ENCODE measurements around the gene LILRB1. TPM values are rescaled to one million over a fixed set of nuclear protein-coding genes. Genes with fewer than 3 reads are reported as not detected.

LILRB1 gene
- total and polyA plus RNA-seq, 2 donors (not counting 3 experiments of a cell fraction or from before 2014, with no cell fraction given), result not detected

GRCh38 chr19:54606891-54607784 lies 23.1 kb upstream of the LILRB1 start:
- Histone ChIP-seq H3K27ac (ENCODE audit: insufficient read depth, low read depth, low read length) (no peak overlapping the region), H2AFZ (ENCODE audit: low read depth, low read length) (no peak overlapping the region), H3K9ac (replicated peaks; ENCODE audit: extremely low read depth, insufficient read depth, low read length) (no peak overlapping the region), H3K79me2 (ENCODE audit: control insufficient read depth, insufficient read depth, low read length) (no peaks in the 10 kb centered on the region), H3K4me2 (ENCODE audit: insufficient read depth, low read length) (no peak overlapping the region), H3K4me1 (ENCODE audit: control insufficient read depth, extremely low read depth, insufficient read depth, low read length) (no peaks in the 10 kb centered on the region), H3K9me1 (replicated peaks; ENCODE audit: control insufficient read depth, extremely low read depth, insufficient read depth, low read length) (no peaks in the 10 kb centered on the region), H3K9me3 (replicated peaks; ENCODE audit: control insufficient read depth, insufficient read depth, low read length) (no peaks in the 10 kb centered on the region), H3K4me3 (replicated peaks in 1 of 3; ENCODE audit: insufficient read depth in 1 of 3, low read depth in 1 of 3, low read length in 3 of 3) (no peak overlapping the region), H4K20me1 (replicated peaks; ENCODE audit: control insufficient read depth, extremely low read depth, insufficient read depth, low read length) (no peaks in the 10 kb centered on the region), H3K36me3 (ENCODE audit: control insufficient read depth in 2 of 2, extremely low read depth in 1 of 2, insufficient read depth in 2 of 2, low read length in 2 of 2) (no peaks in the 10 kb centered on the region), H3K27me3 (ENCODE audit: control insufficient read depth in 2 of 2, insufficient read depth in 2 of 2, low read length in 2 of 2) (no peaks in the 10 kb centered on the region)
- FAIRE-seq, result no peak
- POLR2A ChIA-PET, result no interaction called here
- dilution Hi-C loops (cut with MboI; ENCODE audit: extremely low pct_ligation_motif_present, low sequenced_read_pairs), result no loop called here
- CTCF ChIA-PET, result no interaction called here
- no peak for DNase-seq (ENCODE audit: low read depth, low spot score)
- BruUV-seq (replicated peaks), result no TSS peak
- TF ChIP-seq MYC (IDR thresholded peaks at IDR 0.05; ENCODE audit: low read depth, low read length) (no peak), EZH2 (IDR thresholded peaks at IDR 0.05; ENCODE audit: borderline replicate concordance, low read depth, low read length, severe bottlenecking) (no peak), JUN (IDR thresholded peaks at IDR 0.05; ENCODE audit: borderline replicate concordance, insufficient read depth, insufficient read length, low read depth) (no peak), MAX (IDR thresholded peaks at IDR 0.05; ENCODE audit: insufficient read depth, insufficient read length) (no peak), FOS (IDR thresholded peaks at IDR 0.05; ENCODE audit: borderline replicate concordance, insufficient read depth, low read length) (no peak), POLR2A (IDR thresholded peaks at IDR 0.05; ENCODE audit: low read depth, low read length) (no peak), POLR2AphosphoS5 (IDR thresholded peaks at IDR 0.05; ENCODE audit: insufficient read depth, low read depth, low read length) (no peak)
- intact Hi-C loops (cut with micrococcal nuclease), result no loop called here

- Histone ChIP-seq H3K9me3 (replicated peaks; ENCODE audit: control insufficient read depth, insufficient read depth, low read length) (no peaks in the 10 kb centered on the region), H3K27me3 (ENCODE audit: control insufficient read depth in 2 of 2, insufficient read depth in 2 of 2, low read length in 2 of 2) (no peaks in the 10 kb centered on the region), H3K4me2 (ENCODE audit: insufficient read depth, low read length) (no peak overlapping the region), H2AFZ (ENCODE audit: low read depth, low read length) (no peak overlapping the region), H3K27ac (ENCODE audit: insufficient read depth, low read depth, low read length) (no peak overlapping the region), H3K4me1 (ENCODE audit: control insufficient read depth, extremely low read depth, insufficient read depth, low read length) (no peaks in the 10 kb centered on the region), H3K36me3 (ENCODE audit: control insufficient read depth in 2 of 2, extremely low read depth in 1 of 2, insufficient read depth in 2 of 2, low read length in 2 of 2) (no peaks in the 10 kb centered on the region), H3K9me1 (replicated peaks; ENCODE audit: control insufficient read depth, extremely low read depth, insufficient read depth, low read length) (no peaks in the 10 kb centered on the region), H4K20me1 (replicated peaks; ENCODE audit: control insufficient read depth, extremely low read depth, insufficient read depth, low read length) (no peaks in the 10 kb centered on the region), H3K9ac (replicated peaks; ENCODE audit: extremely low read depth, insufficient read depth, low read length) (no peak overlapping the region), H3K79me2 (ENCODE audit: control insufficient read depth, insufficient read depth, low read length) (no peaks in the 10 kb centered on the region), H3K4me3 (replicated peaks in 1 of 3; ENCODE audit: insufficient read depth in 1 of 3, low read depth in 1 of 3, low read length in 3 of 3) (no peak overlapping the region)
- BruUV-seq (replicated peaks), result no TSS peak
- TF ChIP-seq POLR2AphosphoS5 (IDR thresholded peaks at IDR 0.05; ENCODE audit: insufficient read depth, low read depth, low read length) (no peak), MYC (IDR thresholded peaks at IDR 0.05; ENCODE audit: low read depth, low read length) (no peak), JUN (IDR thresholded peaks at IDR 0.05; ENCODE audit: borderline replicate concordance, insufficient read depth, insufficient read length, low read depth) (no peak), MAX (IDR thresholded peaks at IDR 0.05; ENCODE audit: insufficient read depth, insufficient read length) (no peak), POLR2A (IDR thresholded peaks at IDR 0.05; ENCODE audit: low read depth, low read length) (no peak), FOS (IDR thresholded peaks at IDR 0.05; ENCODE audit: borderline replicate concordance, insufficient read depth, low read length) (no peak), GATA2 (IDR thresholded peaks at IDR 0.05; ENCODE audit: insufficient read depth, insufficient read length, low read depth, low read length) (no peak), CTCF (IDR thresholded peaks at IDR 0.05; ENCODE audit: extremely low read depth in 1 of 2, insufficient read depth in 1 of 2, low read depth in 1 of 2, low read length in 2 of 2) (no peak), EZH2 (IDR thresholded peaks at IDR 0.05; ENCODE audit: borderline replicate concordance, low read depth, low read length, severe bottlenecking) (no peak)
- DNase-seq (ENCODE audit: low read depth, low spot score), result no peak
- POLR2A ChIA-PET, result no interaction called here
- CTCF ChIA-PET, result no interaction called here
- dilution Hi-C loops (cut with MboI; ENCODE audit: extremely low pct_ligation_motif_present, low sequenced_read_pairs), result no loop called here
- no peak for FAIRE-seq
- intact Hi-C loops (cut with micrococcal nuclease), result no loop called here
Measured at GRCh38 chr19:54607785-54608150, 22.5 kb upstream of the LILRB1 start.
